Middle frontal gyrus (tissue), 1 donor: ENCODE results near the gene CLSTN2.

ENCODE experiments used
- DNase-seq: peaks from one replicate; pipeline ENCODE4 v3.0.0-alpha.2; 2015; ENCODE audit warnings: low spot score; ENCODE audit errors: extremely low spot score

The CLSTN2 gene

GRCh38 chr3:140536926-140537726 is 602.1 kb downstream of the CLSTN2 start:
- DNase-seq: no peak

- no peak for DNase-seq
These were observed 602.7 kb downstream of the CLSTN2 start for GRCh38 chr3:140537727-140538082.

- DNase-seq: no peak
These were observed 605.3 kb downstream of the CLSTN2 start for GRCh38 chr3:140540262-140540661.

- no peak for DNase-seq
These were observed 607.1 kb downstream of the CLSTN2 start for GRCh38 chr3:140541975-140542653.

GRCh38 chr3:140545197-140545596 is 610.2 kb downstream of the CLSTN2 start:
- DNase-seq: no peak

- no peak for DNase-seq
These were observed 610.8 kb downstream of the CLSTN2 start for GRCh38 chr3:140545756-140546155.

- no peak for DNase-seq
These were observed 611.7 kb downstream of the CLSTN2 start for GRCh38 chr3:140546649-140547048.

GRCh38 chr3:140552403-140552802 is 617.4 kb downstream of the CLSTN2 start:
- no peak for DNase-seq

GRCh38 chr3:140552898-140553297 is 617.9 kb downstream of the CLSTN2 start:
- no peak for DNase-seq

GRCh38 chr3:140553591-140553990 is 618.6 kb downstream of the CLSTN2 start:
- no peak for DNase-seq

GRCh38 chr3:140555666-140556065 is 620.7 kb downstream of the CLSTN2 start:
- no peak for DNase-seq

- DNase-seq: no peak
These were observed 622.5 kb downstream of the CLSTN2 start for GRCh38 chr3:140557476-140557875.

- DNase-seq: no peak
These were observed 624.6 kb downstream of the CLSTN2 start for GRCh38 chr3:140559546-140559945.

GRCh38 chr3:140563206-140563760 is 628.3 kb downstream of the CLSTN2 start:
- no peak for DNase-seq

GRCh38 chr3:140568131-140568530 is 633.1 kb downstream of the CLSTN2 start:
- no peak for DNase-seq

GRCh38 chr3:140568842-140569520 is 634.0 kb downstream of the CLSTN2 start:
- DNase-seq: no peak

GRCh38 chr3:140570602-140571001 is 635.6 kb downstream of the CLSTN2 start:
- DNase-seq: no peak

- DNase-seq: no peak
These were observed 636.9 kb downstream of the CLSTN2 start for GRCh38 chr3:140571836-140572235.

- no peak for DNase-seq
These were observed 637.3 kb downstream of the CLSTN2 start for GRCh38 chr3:140572334-140572733.

GRCh38 chr3:140573011-140573410 is 638.0 kb downstream of the CLSTN2 start:
- DNase-seq: no peak

GRCh38 chr3:140574375-140574774 is 639.4 kb downstream of the CLSTN2 start:
- no peak for DNase-seq

- no peak for DNase-seq
These were observed 641.5 kb downstream of the CLSTN2 start for GRCh38 chr3:140576449-140576848.
